C4-2B (cell line): ENCODE data around the gene CORIN.

Experiments
- H3K27ac ChIP-seq: fragments of 450-650 bp; 2 replicates; pipeline ENCODE4 v1.5.1; 2017
- CTCF ChIP-seq: fragments of 450-650 bp; conservative IDR thresholded peaks from 2 replicates; pipeline ENCODE4 v1.5.1; 2017; ENCODE audit warnings: mild to moderate bottlenecking
- ZFX ChIP-seq: fragments of 450-650 bp; IDR thresholded peaks from 2 replicates; pipeline ENCODE4 v1.6.1; 2017

The CORIN gene

GRCh38 chr4:47791965-47792364, 45.9 kb downstream of the CORIN start:
- TF ChIP-seq CTCF: no peak
- TF ChIP-seq ZFX: no peak
- no peak overlapping the region for H3K27ac ChIP-seq

- H3K27ac ChIP-seq: no peak overlapping the region
- TF ChIP-seq CTCF: no peak
- no peak for TF ChIP-seq ZFX
These were observed 47.8 kb downstream of the CORIN start for GRCh38 chr4:47790105-47790504.

- TF ChIP-seq ZFX (no peak), CTCF (no peak)
- H3K27ac ChIP-seq: no peak overlapping the region
These were observed 49.7 kb downstream of the CORIN start for GRCh38 chr4:47788126-47788525.

- TF ChIP-seq CTCF: no peak
- TF ChIP-seq ZFX: no peak
- H3K27ac ChIP-seq: no peak overlapping the region
These were observed 50.9 kb downstream of the CORIN start for GRCh38 chr4:47786958-47787370.

GRCh38 chr4:47785153-47785552, 52.7 kb downstream of the CORIN start:
- TF ChIP-seq ZFX: no peak
- no peak for TF ChIP-seq CTCF
- H3K27ac ChIP-seq: no peak overlapping the region

- TF ChIP-seq CTCF: no peak
- TF ChIP-seq ZFX: no peak
- H3K27ac ChIP-seq: no peak overlapping the region
These were observed 53.6 kb downstream of the CORIN start for GRCh38 chr4:47784222-47784621.

GRCh38 chr4:47776353-47776752, 61.5 kb downstream of the CORIN start:
- TF ChIP-seq ZFX (no peak), CTCF (no peak)
- H3K27ac ChIP-seq: no peak overlapping the region
